Spleen (tissue), 11 donors: Measurements from ENCODE around the gene ARHGEF10L. TPM values are rescaled to one million over a fixed set of nuclear protein-coding genes. Genes with fewer than 3 reads are reported as not detected.
A peak's percentile ranks its signal among the peaks of the same experiment; 100 is the strongest.
"Not testable (repeated sequence)": the region's sequence is repeated elsewhere in the genome, so short reads cannot be mapped to it uniquely, and the experiment has no call there.

Source experiments
- DNase-seq: peaks from one replicate; pipeline ENCODE4 v3.0.0-alpha.2; 2020
- H3K27ac ChIP-seq, 8 donors: fragments of 200-600 bp; sonication (generic) in 7 of 8; 1 replicate in 4 of 8; 2 replicates in 4 of 8; pipeline versions ENCODE4 v1.5.0 to v1.8.0; 2016 to 2021; ENCODE audit warnings: inconsistent platforms in 4 of 8, mild to moderate bottlenecking in 4 of 8, moderate library complexity in 1 of 8
- H3K27me3 ChIP-seq, 7 donors: fragments of 200-600 bp; sonication (generic) in 6 of 7; replicated peaks in 1 of 7; 1 replicate in 4 of 7; 2 replicates in 3 of 7; pipeline versions ENCODE4 v1.5.0 to v1.8.0; 2016 to 2021; ENCODE audit warnings: inconsistent platforms in 3 of 7, mild to moderate bottlenecking in 1 of 7
- H3K36me3 ChIP-seq, 6 donors: fragments of 200-600 bp; sonication (generic) in 5 of 6; 1 replicate in 4 of 6; 2 replicates in 2 of 6; pipeline versions ENCODE4 v1.5.0 to v1.8.0; 2016 to 2021; ENCODE audit warnings: inconsistent platforms in 2 of 6
- H3K4me1 ChIP-seq, 6 donors: fragments of 200-600 bp; sonication (generic) in 5 of 6; 1 replicate in 3 of 6; 2 replicates in 3 of 6; pipeline versions ENCODE4 v1.5.0 to v1.8.0; 2016 to 2021; ENCODE audit warnings: inconsistent platforms in 3 of 6
- H3K4me3 ChIP-seq, 8 donors: fragments of 200-600 bp; sonication (generic) in 7 of 8; 1 replicate in 4 of 8; 2 replicates in 4 of 8; pipeline versions ENCODE4 v1.5.0 to v1.8.0; 2016 to 2021; ENCODE audit warnings: inconsistent platforms in 4 of 8, mild to moderate bottlenecking in 4 of 8, moderate library complexity in 2 of 8
- H3K9me3 ChIP-seq, 8 donors: fragments of 200-600 bp; sonication (generic) in 7 of 8; 1 replicate in 4 of 8; 2 replicates in 4 of 8; pipeline versions ENCODE4 v1.5.0 to v1.8.0; 2016 to 2021; ENCODE audit warnings: inconsistent platforms in 4 of 8
- CTCF ChIP-seq, 11 experiments: fragments of 200-600 bp in 7 of 11; fragments of 450-650 bp in 4 of 11; sonication (generic) in 4 of 11; IDR thresholded peaks in 8 of 11; conservative IDR thresholded peaks in 3 of 11; 1 replicate in 7 of 11; 2 replicates in 4 of 11; pipeline versions ENCODE4 v1.4.0 to v1.8.0; 2016 to 2021; ENCODE audit warnings: antibody characterized with exemption in 11 of 11, inconsistent platforms in 4 of 11, mild to moderate bottlenecking in 1 of 11
- POLR2A ChIP-seq, 3 donors: fragments of 450-650 bp; IDR thresholded peaks; one replicate each; pipeline ENCODE4 v1.5.1; 2017; ENCODE audit warnings: antibody characterized with exemption in 3 of 3, mild to moderate bottlenecking in 1 of 3
- POLR2AphosphoS5 ChIP-seq, 3 donors: sonication (generic); formaldehyde crosslinking; IDR thresholded peaks; one replicate each; pipeline ENCODE4 v1.5.1; 2017; ENCODE audit warnings: antibody characterized with exemption in 3 of 3
- WGBS, 5 donors: extraction: QIAGEN DNeasy Blood & Tissue Kit in 3 of 5; methylation state at CpG; one replicate each; pipeline versions ENCODE4 v1.1.5 to v1.1.7; 2013 to 2018; 5-methylcytosine and 5-hydroxymethylcytosine counted together
- intact Hi-C: fragments of 100-400 bp; cut with DNase I; formaldehyde crosslinking; loops from one replicate; pipeline ENCODE4 v1.15.0; 2023; ENCODE audit warnings: low total_unique reads
- polyA plus RNA-seq, 3 donors: library from polyadenylated mRNA; stranded (reverse); fragments of 200-250 nt; gene quantifications; one replicate each; pipeline ENCODE4 v1.2.1, GENCODE V29; 2013
- total RNA-seq, 7 donors: library from RNA; depleted of rRNA in 3 of 7; stranded (reverse); fragments of >200 nt in 3 of 7; fragmentation: NEBNext Ultra II Directional in 4 of 7; extraction: Animal tissue kit (Norgen Biotek cat#: 25700) in 4 of 7; gene quantifications; one replicate each; pipeline versions ENCODE4 v1.1.0 to v1.2.1, GENCODE V29; 2016 to 2021
- donor health status: healthy with polysubstance abuse.
- donor health status: DM: no; HTN: no; CAD: no; lungs with moderate emphysema.
- donor health status: DM: no; HTN: no; CAD: no.
- donor health status: Bipolar disorder and iron deficiency.
- donor health status: healthy.
- donor health status: DM: no; HTN: no; CAD: no.
- donor health status: DM: yes; HTN: yes; CAD: no.

Gene ARHGEF10L
- total and polyA plus RNA-seq, 10 donors = 10.0 to 40.9 (median 21.4) TPM

GRCh38 chr1:17627239-17628052 is 87.9 kb downstream of the ARHGEF10L start:
- no peak overlapping the region for H3K4me3 ChIP-seq
- TF ChIP-seq POLR2A (IDR thresholded peaks at IDR 0.05) = no peak
- TF ChIP-seq POLR2AphosphoS5 (IDR thresholded peaks at IDR 0.05) = no peak
- no peak for TF ChIP-seq CTCF (IDR thresholded peaks at IDR 0.05 in 8 of 11, conservative IDR thresholded peaks at IDR 0.05 in 3 of 11)
- peaks cover 0 to 32% (median 13%) of the 10 kb centered on the region in 6 donors for H3K4me1 ChIP-seq
- H3K27ac ChIP-seq = no peak overlapping the region
- H3K9me3 ChIP-seq = no peaks in the 10 kb centered on the region
- peaks cover 0 to 87% (median 25%) of the 10 kb centered on the region in 6 donors for H3K36me3 ChIP-seq
- H3K27me3 ChIP-seq = no peaks in the 10 kb centered on the region
- no peak for DNase-seq
- intact Hi-C loops = no loop called here
- 84 to 92% (median 86%) methylated on average over 10 to 16 of the region's 16 CpGs for WGBS, 5 donors

GRCh38 chr1:17629046-17629445 is 89.5 kb downstream of the ARHGEF10L start:
- WGBS, 5 donors = 75 to 87% (median 78%) methylated on average over 5 of the region's 5 CpGs
- peaks cover 0 to 87% (median 17%) of the 10 kb centered on the region in 6 donors for H3K36me3 ChIP-seq
- H3K4me3 ChIP-seq, H3K9me3 ChIP-seq, DNase-seq, H3K27me3 ChIP-seq, intact Hi-C loops: not testable (repeated sequence)
- peak overlapping the region in 2 of 8 donors; percentile 57 to 72 for H3K27ac ChIP-seq
- H3K4me1 ChIP-seq = peaks cover 0 to 32% (median 13%) of the 10 kb centered on the region in 6 donors

GRCh38 chr1:17629460-17629859 is 90.0 kb downstream of the ARHGEF10L start:
- TF ChIP-seq POLR2A (IDR thresholded peaks at IDR 0.05) = no peak
- TF ChIP-seq CTCF (IDR thresholded peaks at IDR 0.05 in 8 of 11, conservative IDR thresholded peaks at IDR 0.05 in 3 of 11) = peak in 1 of 11 experiments; percentile 13
- H3K27me3 ChIP-seq = no peaks in the 10 kb centered on the region
- H3K27ac ChIP-seq = peak overlapping the region in 4 of 8 donors; percentile 46 to 72 (median 56)
- no peak overlapping the region for H3K4me3 ChIP-seq
- no peak for DNase-seq
- peaks cover 0 to 35% (median 13%) of the 10 kb centered on the region in 6 donors for H3K4me1 ChIP-seq
- WGBS, 5 donors = 65 to 79% (median 72%) methylated on average over 11 of the region's 11 CpGs
- H3K9me3 ChIP-seq = no peaks in the 10 kb centered on the region
- intact Hi-C loops = no loop called here
- H3K36me3 ChIP-seq = peaks cover 0 to 87% (median 15%) of the 10 kb centered on the region in 6 donors

- 46 to 74% (median 59%) methylated on average over 15 to 16 of the region's 16 CpGs for WGBS, 5 donors
- DNase-seq = no peak
- Histone ChIP-seq H3K4me1 (peaks cover 0 to 43% (median 17%) of the 10 kb centered on the region in 6 donors), H3K9me3 (no peaks in the 10 kb centered on the region), H3K4me3 (no peak overlapping the region), H3K36me3 (peaks cover 0 to 87% (median 18%) of the 10 kb centered on the region in 6 donors), H3K27ac (peak overlapping the region in 4 of 8 donors; percentile 5 to 72 (median 56)), H3K27me3 (no peaks in the 10 kb centered on the region)
- TF ChIP-seq POLR2AphosphoS5 (IDR thresholded peaks at IDR 0.05) (peak in 1 of 3 donors; percentile 44), POLR2A (IDR thresholded peaks at IDR 0.05) (no peak), CTCF (IDR thresholded peaks at IDR 0.05 in 8 of 11, conservative IDR thresholded peaks at IDR 0.05 in 3 of 11) (no peak)
- intact Hi-C loops = no loop called here
Observed at GRCh38 chr1:17630048-17630830, 90.7 kb downstream of the ARHGEF10L start.
